Cardiac fibroblast (primary cell): ENCODE results near the gene DGKB.

Experiments used
- DNase-seq, 2 donors: peaks; one replicate each; pipeline versions ENCODE4 v3.0.0 to v3.0.0-alpha.2; 2010; ENCODE audit warnings: low read depth in 2 of 2
- H3K4me3 ChIP-seq, 2 donors: replicated peaks in 1 of 2; 1 replicate in 1 of 2; 2 replicates in 1 of 2; pipeline ENCODE4 v1.5.1; 2011; ENCODE audit warnings: low read depth in 2 of 2, low read length in 2 of 2, mild to moderate bottlenecking in 2 of 2, moderate library complexity in 1 of 2
- TF ChIP-seq, protein P1 (sequence below): IDR thresholded peaks from one replicate; pipeline ENCODE4 v1.5.1; 2011; ENCODE audit warnings: low read depth, mild to moderate bottlenecking, low read length, inconsistent platforms

The DGKB gene

GRCh38 chr7:14446829-14447228 lies 455.7 kb downstream of the DGKB start:
- H3K4me3 ChIP-seq = no peak overlapping the region
- no peak for DNase-seq
- TF ChIP-seq, protein P1, sequence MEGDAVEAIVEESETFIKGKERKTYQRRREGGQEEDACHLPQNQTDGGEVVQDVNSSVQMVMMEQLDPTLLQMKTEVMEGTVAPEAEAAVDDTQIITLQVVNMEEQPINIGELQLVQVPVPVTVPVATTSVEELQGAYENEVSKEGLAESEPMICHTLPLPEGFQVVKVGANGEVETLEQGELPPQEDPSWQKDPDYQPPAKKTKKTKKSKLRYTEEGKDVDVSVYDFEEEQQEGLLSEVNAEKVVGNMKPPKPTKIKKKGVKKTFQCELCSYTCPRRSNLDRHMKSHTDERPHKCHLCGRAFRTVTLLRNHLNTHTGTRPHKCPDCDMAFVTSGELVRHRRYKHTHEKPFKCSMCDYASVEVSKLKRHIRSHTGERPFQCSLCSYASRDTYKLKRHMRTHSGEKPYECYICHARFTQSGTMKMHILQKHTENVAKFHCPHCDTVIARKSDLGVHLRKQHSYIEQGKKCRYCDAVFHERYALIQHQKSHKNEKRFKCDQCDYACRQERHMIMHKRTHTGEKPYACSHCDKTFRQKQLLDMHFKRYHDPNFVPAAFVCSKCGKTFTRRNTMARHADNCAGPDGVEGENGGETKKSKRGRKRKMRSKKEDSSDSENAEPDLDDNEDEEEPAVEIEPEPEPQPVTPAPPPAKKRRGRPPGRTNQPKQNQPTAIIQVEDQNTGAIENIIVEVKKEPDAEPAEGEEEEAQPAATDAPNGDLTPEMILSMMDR = no peak

GRCh38 chr7:14446219-14446618 lies 456.3 kb downstream of the DGKB start:
- TF ChIP-seq, protein P1 = no peak
- no peak for DNase-seq
- H3K4me3 ChIP-seq = no peak overlapping the region

DNA sequence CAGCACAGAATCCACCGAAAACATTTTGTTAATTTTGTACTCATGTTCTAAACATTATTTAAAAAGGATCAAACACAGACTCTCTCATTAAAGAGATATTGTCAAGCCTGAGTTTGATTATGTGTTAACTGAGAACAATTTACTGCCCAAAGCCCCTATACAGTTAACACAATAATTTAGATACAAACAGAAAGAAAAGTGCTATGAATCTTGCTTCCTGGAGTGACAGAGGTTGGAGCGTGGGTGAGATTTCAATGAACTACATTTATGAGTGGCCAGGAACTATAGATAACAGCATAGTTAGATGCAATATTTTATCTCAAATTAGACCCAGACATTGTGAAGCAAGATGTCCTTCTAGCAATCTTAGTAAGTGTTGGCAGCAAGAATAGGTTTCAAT lies 464.2 kb downstream of the DGKB start:
- no peak overlapping the region for H3K4me3 ChIP-seq
- TF ChIP-seq, protein P1 = no peak
- peak in 1 of 2 donors; percentile 14 for DNase-seq

- no peak for DNase-seq
- H3K4me3 ChIP-seq = no peak overlapping the region
- TF ChIP-seq, protein P1 = no peak
Measured at GRCh38 chr7:14436878-14437277, 465.7 kb downstream of the DGKB start.

DNA sequence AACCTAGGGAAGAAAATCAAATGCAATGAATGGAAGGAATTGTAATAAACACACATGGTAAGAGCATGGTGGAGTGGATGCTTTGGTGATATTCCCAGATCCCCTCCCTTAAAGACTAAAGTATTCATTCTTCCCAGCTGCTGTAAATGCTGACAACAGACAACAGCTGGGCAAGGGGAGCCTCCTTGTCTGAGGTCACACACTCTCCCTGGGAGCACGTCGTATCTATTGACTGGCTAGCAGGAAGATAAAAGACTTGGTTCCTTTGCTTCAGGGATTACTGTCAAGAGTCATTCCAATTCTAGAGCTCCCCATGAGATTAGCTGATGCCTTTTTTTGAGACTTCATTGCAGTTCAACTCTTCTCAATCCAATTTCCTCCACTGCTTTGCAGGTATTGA lies 469.6 kb downstream of the DGKB start:
- TF ChIP-seq, protein P1 = no peak
- no peak for DNase-seq
- no peak overlapping the region for H3K4me3 ChIP-seq

- H3K4me3 ChIP-seq = no peak overlapping the region
- DNase-seq = no peak
- TF ChIP-seq, protein P1 = no peak
Measured at GRCh38 chr7:14430926-14431325, 471.6 kb downstream of the DGKB start.

DNA sequence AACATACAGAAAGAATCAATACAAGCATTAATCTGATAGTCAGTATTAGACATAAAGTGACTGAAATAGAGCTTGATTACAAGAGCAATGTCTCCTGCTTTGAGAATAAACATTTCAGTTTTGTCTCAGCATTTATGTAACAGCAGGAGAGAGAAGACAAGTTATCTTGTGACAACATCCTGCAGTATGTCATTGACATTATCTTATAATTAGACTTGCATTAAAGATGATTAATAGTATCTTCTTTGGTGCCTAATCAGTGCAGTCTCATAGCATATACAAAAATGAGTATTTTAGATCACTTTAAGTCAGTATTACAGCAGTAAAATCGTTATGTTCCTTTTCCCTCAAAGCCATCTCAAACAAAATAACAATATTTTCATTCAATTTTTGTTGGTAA lies 477.0 kb downstream of the DGKB start:
- TF ChIP-seq, protein P1 = no peak
- no peak overlapping the region for H3K4me3 ChIP-seq
- no peak for DNase-seq
